ENCODE data around the gene GATAD2B.

The GATAD2B gene

DNA sequence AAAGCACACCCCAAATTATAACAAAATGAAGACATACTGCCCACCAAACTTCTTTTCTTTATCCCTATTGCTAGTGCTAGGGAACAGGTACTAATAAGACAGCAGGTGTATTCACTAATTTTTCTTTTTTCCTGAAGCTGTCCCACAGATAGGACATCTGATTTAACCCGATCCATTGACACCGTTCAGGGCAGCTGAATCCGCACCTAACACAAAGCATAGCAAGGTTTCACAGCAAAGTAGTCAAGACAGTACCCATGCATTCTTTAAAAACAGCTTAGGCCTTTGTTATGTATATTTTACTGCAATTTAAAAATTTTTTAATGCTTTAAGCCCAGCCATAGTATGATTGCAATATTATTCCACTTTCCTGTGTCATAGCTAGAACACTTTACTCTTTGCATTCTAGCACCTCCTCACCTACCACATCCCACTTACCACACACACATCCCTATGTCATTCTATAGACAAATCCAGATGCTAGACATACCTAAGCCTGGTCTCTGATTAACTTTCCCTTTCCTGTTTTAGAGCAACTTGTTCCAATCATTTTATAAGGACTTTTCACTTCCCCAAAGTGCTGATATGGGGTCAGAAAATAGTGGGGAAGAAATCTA, 40.4 kb downstream of the GATAD2B start:
- TF ChIP-seq ZNF274 (IDR thresholded peaks at IDR 0.05; ENCODE audit: low read depth, low read length), result no peak
- no peak for TF ChIP-seq YY1 (IDR thresholded peaks at IDR 0.05; ENCODE audit: insufficient read depth, insufficient read length)
- TF ChIP-seq SUZ12 (IDR thresholded peaks at IDR 0.05; ENCODE audit: extremely low read depth, insufficient read depth, insufficient read length), result no peak
- no peak for DNase-seq (ENCODE audit: low read depth, low spot score)
- no peaks in the 10 kb centered on the region for H3K4me1 ChIP-seq (ENCODE audit: insufficient read depth, insufficient read length)
- H3K36me3 ChIP-seq (ENCODE audit: insufficient read depth, insufficient read length, low read length), result no peaks in the 10 kb centered on the region
- no peaks in the 10 kb centered on the region for H3K27me3 ChIP-seq (ENCODE audit: insufficient read depth, insufficient read length)
- H3K4me3 ChIP-seq (ENCODE audit: insufficient read length, low read depth), result no peak overlapping the region
- H3K9ac ChIP-seq (ENCODE audit: insufficient read length, low read depth), result no peak overlapping the region
- no peaks in the 10 kb centered on the region for H3K9me3 ChIP-seq (ENCODE audit: insufficient read depth, low read length)

- Histone ChIP-seq H3K9me3 (ENCODE audit: insufficient read depth, low read length) (no peaks in the 10 kb centered on the region), H3K4me3 (ENCODE audit: insufficient read length, low read depth) (no peak overlapping the region), H3K9ac (ENCODE audit: insufficient read length, low read depth) (no peak overlapping the region), H3K27me3 (ENCODE audit: insufficient read depth, insufficient read length) (no peaks in the 10 kb centered on the region), H3K4me1 (ENCODE audit: insufficient read depth, insufficient read length) (no peaks in the 10 kb centered on the region), H3K36me3 (ENCODE audit: insufficient read depth, insufficient read length, low read length) (no peaks in the 10 kb centered on the region)
- no peak for DNase-seq (ENCODE audit: low read depth, low spot score)
- no peak for TF ChIP-seq SUZ12 (IDR thresholded peaks at IDR 0.05; ENCODE audit: extremely low read depth, insufficient read depth, insufficient read length)
- no peak for TF ChIP-seq YY1 (IDR thresholded peaks at IDR 0.05; ENCODE audit: insufficient read depth, insufficient read length)
- no peak for TF ChIP-seq ZNF274 (IDR thresholded peaks at IDR 0.05; ENCODE audit: low read depth, low read length)
These were observed 41.0 kb downstream of the GATAD2B start for GRCh38 chr1:153881751-153882150.

- TF ChIP-seq YY1 (IDR thresholded peaks at IDR 0.05; ENCODE audit: insufficient read depth, insufficient read length) (no peak), SUZ12 (IDR thresholded peaks at IDR 0.05; ENCODE audit: extremely low read depth, insufficient read depth, insufficient read length) (no peak), ZNF274 (IDR thresholded peaks at IDR 0.05; ENCODE audit: low read depth, low read length) (no peak)
- H3K27me3 ChIP-seq (ENCODE audit: insufficient read depth, insufficient read length), result no peaks in the 10 kb centered on the region
- H3K4me3 ChIP-seq (ENCODE audit: insufficient read length, low read depth), result no peak overlapping the region
- DNase-seq (ENCODE audit: low read depth, low spot score), result no peak
- no peaks in the 10 kb centered on the region for H3K4me1 ChIP-seq (ENCODE audit: insufficient read depth, insufficient read length)
- no peak overlapping the region for H3K9ac ChIP-seq (ENCODE audit: insufficient read length, low read depth)
- no peaks in the 10 kb centered on the region for H3K9me3 ChIP-seq (ENCODE audit: insufficient read depth, low read length)
- no peaks in the 10 kb centered on the region for H3K36me3 ChIP-seq (ENCODE audit: insufficient read depth, insufficient read length, low read length)
These were observed 41.8 kb downstream of the GATAD2B start for GRCh38 chr1:153880962-153881361.

DNA sequence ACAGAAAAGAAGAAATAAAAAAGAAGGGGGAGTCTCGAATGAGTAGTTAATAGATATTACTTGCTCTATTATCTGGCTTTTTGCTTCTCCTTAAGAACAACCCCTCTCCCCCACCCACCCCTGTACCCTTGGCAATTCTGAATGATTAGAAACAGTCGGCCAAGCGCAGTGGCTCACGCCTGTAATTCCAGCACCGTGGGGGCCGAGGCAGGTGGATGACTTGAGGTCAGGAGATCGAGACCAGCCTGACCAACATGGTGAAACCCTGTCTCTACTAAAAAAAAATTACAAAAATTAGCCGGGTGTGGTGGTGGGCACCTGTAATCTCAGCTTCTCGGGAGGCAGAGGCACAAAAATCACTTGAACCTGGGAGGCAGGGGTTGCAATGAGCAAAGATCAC, 42.7 kb downstream of the GATAD2B start:
- no peak for TF ChIP-seq YY1 (IDR thresholded peaks at IDR 0.05; ENCODE audit: insufficient read depth, insufficient read length)
- no peak for TF ChIP-seq SUZ12 (IDR thresholded peaks at IDR 0.05; ENCODE audit: extremely low read depth, insufficient read depth, insufficient read length)
- no peak for TF ChIP-seq ZNF274 (IDR thresholded peaks at IDR 0.05; ENCODE audit: low read depth, low read length)

DNA sequence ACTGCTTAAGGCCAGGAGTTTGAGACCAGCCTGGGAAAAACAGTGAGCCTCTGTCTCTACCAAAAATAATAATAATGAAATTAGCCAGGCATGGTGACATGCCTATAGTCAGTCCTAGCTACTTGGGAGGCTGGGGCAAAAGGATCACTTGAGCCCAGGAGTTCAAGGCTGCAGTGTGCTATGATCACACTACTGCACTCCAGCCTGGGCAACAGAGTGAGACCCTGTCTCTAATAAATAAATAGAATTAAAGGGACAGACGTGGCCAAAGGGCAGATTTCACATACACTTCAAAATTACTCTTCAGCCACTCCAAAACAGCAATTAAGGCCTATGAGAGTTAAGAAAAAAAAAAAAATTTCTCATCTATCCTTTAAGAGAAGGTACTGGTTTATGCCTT, 45.7 kb downstream of the GATAD2B start:
- Histone ChIP-seq H3K4me3 (ENCODE audit: insufficient read length, low read depth) (no peak overlapping the region), H3K36me3 (ENCODE audit: insufficient read depth, insufficient read length, low read length) (no peaks in the 10 kb centered on the region), H3K4me1 (ENCODE audit: insufficient read depth, insufficient read length) (no peaks in the 10 kb centered on the region), H3K9ac (ENCODE audit: insufficient read length, low read depth) (no peak overlapping the region), H3K9me3 (ENCODE audit: insufficient read depth, low read length) (no peaks in the 10 kb centered on the region), H3K27me3 (ENCODE audit: insufficient read depth, insufficient read length) (no peaks in the 10 kb centered on the region)
- DNase-seq (ENCODE audit: low read depth, low spot score), result no peak
- TF ChIP-seq ZNF274 (IDR thresholded peaks at IDR 0.05; ENCODE audit: low read depth, low read length) (no peak), SUZ12 (IDR thresholded peaks at IDR 0.05; ENCODE audit: extremely low read depth, insufficient read depth, insufficient read length) (no peak), YY1 (IDR thresholded peaks at IDR 0.05; ENCODE audit: insufficient read depth, insufficient read length) (no peak)

More for the DNA sequence above, 42.7 kb downstream of the GATAD2B start:
- no peaks in the 10 kb centered on the region for H3K27me3 ChIP-seq (ENCODE audit: insufficient read depth, insufficient read length)
- H3K4me3 ChIP-seq (ENCODE audit: insufficient read length, low read depth), result no peak overlapping the region
- no peaks in the 10 kb centered on the region for H3K9me3 ChIP-seq (ENCODE audit: insufficient read depth, low read length)
- no peak overlapping the region for H3K9ac ChIP-seq (ENCODE audit: insufficient read length, low read depth)
- no peak for DNase-seq (ENCODE audit: low read depth, low spot score)
- no peaks in the 10 kb centered on the region for H3K4me1 ChIP-seq (ENCODE audit: insufficient read depth, insufficient read length)
- no peaks in the 10 kb centered on the region for H3K36me3 ChIP-seq (ENCODE audit: insufficient read depth, insufficient read length, low read length)

- no peak for DNase-seq (ENCODE audit: low read depth, low spot score)
- TF ChIP-seq ZNF274 (IDR thresholded peaks at IDR 0.05; ENCODE audit: low read depth, low read length), result no peak
- TF ChIP-seq SUZ12 (IDR thresholded peaks at IDR 0.05; ENCODE audit: extremely low read depth, insufficient read depth, insufficient read length), result no peak
- no peak for TF ChIP-seq YY1 (IDR thresholded peaks at IDR 0.05; ENCODE audit: insufficient read depth, insufficient read length)
- no peak overlapping the region for H3K9ac ChIP-seq (ENCODE audit: insufficient read length, low read depth)
- H3K4me3 ChIP-seq (ENCODE audit: insufficient read length, low read depth), result no peak overlapping the region
- H3K27me3 ChIP-seq (ENCODE audit: insufficient read depth, insufficient read length), result no peaks in the 10 kb centered on the region
- H3K36me3 ChIP-seq (ENCODE audit: insufficient read depth, insufficient read length, low read length), result peaks cover 5% of the 10 kb centered on the region
- H3K9me3 ChIP-seq (ENCODE audit: insufficient read depth, low read length), result no peaks in the 10 kb centered on the region
- no peaks in the 10 kb centered on the region for H3K4me1 ChIP-seq (ENCODE audit: insufficient read depth, insufficient read length)
These were observed 49.8 kb downstream of the GATAD2B start for GRCh38 chr1:153872934-153873333.

GRCh38 chr1:153872331-153872730, 50.4 kb downstream of the GATAD2B start:
- no peak overlapping the region for H3K9ac ChIP-seq (ENCODE audit: insufficient read length, low read depth)
- no peak for DNase-seq (ENCODE audit: low read depth, low spot score)
- H3K27me3 ChIP-seq (ENCODE audit: insufficient read depth, insufficient read length), result no peaks in the 10 kb centered on the region
- H3K4me3 ChIP-seq (ENCODE audit: insufficient read length, low read depth), result no peak overlapping the region
- no peaks in the 10 kb centered on the region for H3K9me3 ChIP-seq (ENCODE audit: insufficient read depth, low read length)
- no peak for TF ChIP-seq ZNF274 (IDR thresholded peaks at IDR 0.05; ENCODE audit: low read depth, low read length)
- no peak for TF ChIP-seq SUZ12 (IDR thresholded peaks at IDR 0.05; ENCODE audit: extremely low read depth, insufficient read depth, insufficient read length)
- TF ChIP-seq YY1 (IDR thresholded peaks at IDR 0.05; ENCODE audit: insufficient read depth, insufficient read length), result no peak
- H3K36me3 ChIP-seq (ENCODE audit: insufficient read depth, insufficient read length, low read length), result peaks cover 5% of the 10 kb centered on the region
- no peaks in the 10 kb centered on the region for H3K4me1 ChIP-seq (ENCODE audit: insufficient read depth, insufficient read length)

Data from NT2/D1 (cell line).